ENCODE measurements around the gene VCAN.

DNA sequence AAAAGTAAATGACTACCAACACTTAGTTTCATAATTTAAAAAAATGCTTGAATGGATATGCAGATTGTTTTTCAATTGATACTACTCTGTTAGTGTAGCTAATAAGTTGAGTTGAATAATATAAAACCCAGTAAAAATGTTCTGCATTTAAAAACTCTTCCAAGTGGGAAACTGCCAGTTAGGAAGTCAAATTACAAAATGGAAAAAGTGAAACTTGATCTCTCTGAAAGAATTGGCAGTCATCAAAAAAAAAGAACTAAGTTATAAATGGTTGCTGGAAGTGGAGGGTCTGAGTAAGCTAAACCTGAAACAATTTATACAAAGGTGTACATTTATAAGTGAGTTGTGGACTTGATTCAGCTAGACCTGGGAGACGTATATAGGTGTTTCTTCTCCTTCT, 52.4 kb downstream of the VCAN start:
- TF ChIP-seq, protein P1, sequence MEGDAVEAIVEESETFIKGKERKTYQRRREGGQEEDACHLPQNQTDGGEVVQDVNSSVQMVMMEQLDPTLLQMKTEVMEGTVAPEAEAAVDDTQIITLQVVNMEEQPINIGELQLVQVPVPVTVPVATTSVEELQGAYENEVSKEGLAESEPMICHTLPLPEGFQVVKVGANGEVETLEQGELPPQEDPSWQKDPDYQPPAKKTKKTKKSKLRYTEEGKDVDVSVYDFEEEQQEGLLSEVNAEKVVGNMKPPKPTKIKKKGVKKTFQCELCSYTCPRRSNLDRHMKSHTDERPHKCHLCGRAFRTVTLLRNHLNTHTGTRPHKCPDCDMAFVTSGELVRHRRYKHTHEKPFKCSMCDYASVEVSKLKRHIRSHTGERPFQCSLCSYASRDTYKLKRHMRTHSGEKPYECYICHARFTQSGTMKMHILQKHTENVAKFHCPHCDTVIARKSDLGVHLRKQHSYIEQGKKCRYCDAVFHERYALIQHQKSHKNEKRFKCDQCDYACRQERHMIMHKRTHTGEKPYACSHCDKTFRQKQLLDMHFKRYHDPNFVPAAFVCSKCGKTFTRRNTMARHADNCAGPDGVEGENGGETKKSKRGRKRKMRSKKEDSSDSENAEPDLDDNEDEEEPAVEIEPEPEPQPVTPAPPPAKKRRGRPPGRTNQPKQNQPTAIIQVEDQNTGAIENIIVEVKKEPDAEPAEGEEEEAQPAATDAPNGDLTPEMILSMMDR (conservative IDR thresholded peaks at IDR 0.05 in 1 of 2, IDR thresholded peaks at IDR 0.05 in 1 of 2; ENCODE audit: extremely low read depth in 1 of 2, insufficient read depth in 1 of 2, low read depth in 1 of 2, low read length in 2 of 2): no peak
- no peak for TF ChIP-seq EZH2 (IDR thresholded peaks at IDR 0.05; ENCODE audit: borderline replicate concordance, low read length)
